Thymus (tissue), 11 donors: ENCODE measurements around the gene LRMDA. TPM values are rescaled to one million over a fixed set of nuclear protein-coding genes. Genes with fewer than 3 reads are reported as not detected.

Source experiments
- DNase-seq, 9 donors: peaks; one replicate each; pipeline ENCODE4 v3.0.0-alpha.2; 2013; ENCODE audit warnings: low spot score in 9 of 9, low read depth in 6 of 9, missing footprints in 1 of 9
- H3K27ac ChIP-seq, 2 donors: one replicate each; pipeline ENCODE4 v1.5.1; 2013; ENCODE audit warnings: control low read depth in 1 of 2, low read depth in 1 of 2, low read length in 1 of 2, mild to moderate bottlenecking in 1 of 2, moderate library complexity in 1 of 2
- H3K27me3 ChIP-seq, 2 donors: one replicate each; pipeline ENCODE4 v1.5.1; 2013; ENCODE audit warnings: low read length in 1 of 2; ENCODE audit not compliant: control insufficient read depth in 2 of 2, insufficient read depth in 1 of 2
- H3K36me3 ChIP-seq, 2 donors: one replicate each; pipeline ENCODE4 v1.5.1; 2013; ENCODE audit warnings: low read length in 1 of 2, mild to moderate bottlenecking in 1 of 2, moderate library complexity in 1 of 2; ENCODE audit not compliant: control insufficient read depth in 2 of 2, insufficient read depth in 2 of 2
- H3K4me1 ChIP-seq, 2 donors: one replicate each; pipeline ENCODE4 v1.5.1; 2013; ENCODE audit warnings: low read length in 2 of 2; ENCODE audit not compliant: control insufficient read depth in 2 of 2, insufficient read depth in 2 of 2
- H3K4me3 ChIP-seq, 2 donors: one replicate each; pipeline ENCODE4 v1.5.1; 2013; ENCODE audit warnings: low read length in 2 of 2, control low read depth in 1 of 2, mild to moderate bottlenecking in 1 of 2
- H3K9me3 ChIP-seq, 2 donors: one replicate each; pipeline ENCODE4 v1.5.1; 2013; ENCODE audit warnings: low read length in 1 of 2, mild to moderate bottlenecking in 1 of 2; ENCODE audit not compliant: control insufficient read depth in 2 of 2, insufficient read depth in 1 of 2
- WGBS: extraction: QIAGEN DNeasy Blood & Tissue Kit; methylation state at CpG from one replicate; pipeline ENCODE4 v1.1.7; 2013; 5-methylcytosine and 5-hydroxymethylcytosine counted together
- polyA plus RNA-seq: library from polyadenylated mRNA; stranded (reverse); fragments of 200-250 nt; gene quantifications from one replicate; pipeline ENCODE4 v1.2.3, GENCODE V29; 2013
- total RNA-seq: library from RNA; stranded (reverse); fragments of 120-200 nt; gene quantifications from one replicate; pipeline ENCODE4 v1.2.4, GENCODE V29; 2013
- donor health status: healthy.

The LRMDA gene
- total and polyA plus RNA-seq, 2 donors, result 2.5 to 4.6 TPM

DNA sequence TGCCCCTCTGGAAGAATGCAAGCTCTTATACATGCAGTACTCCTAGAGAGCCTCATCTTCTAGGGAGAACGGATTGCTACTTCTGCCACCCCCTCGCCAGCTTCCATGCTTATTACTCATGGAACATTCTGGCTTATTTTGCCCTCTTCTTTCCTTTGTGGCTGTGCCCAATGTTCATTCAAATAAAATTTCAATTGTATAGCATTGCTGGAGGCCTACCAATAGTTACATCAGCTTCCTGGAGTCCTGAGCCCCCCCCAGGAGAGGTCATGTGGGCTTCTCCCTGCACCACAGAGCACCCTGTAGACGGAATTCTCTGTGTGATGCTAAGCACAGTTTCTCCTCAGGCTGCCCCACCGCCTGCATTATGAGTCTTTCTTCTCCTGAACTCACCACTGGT lies 1112.2 kb downstream of the LRMDA start:
- Histone ChIP-seq H3K27me3 (no peaks in the 10 kb centered on the region), H3K4me1 (no peaks in the 10 kb centered on the region), H3K9me3 (no peaks in the 10 kb centered on the region), H3K36me3 (no peaks in the 10 kb centered on the region), H3K27ac (no peak overlapping the region), H3K4me3 (no peak overlapping the region)
- no peak for DNase-seq
- 92% methylated on average over 4 of the region's 4 CpGs for WGBS

DNA sequence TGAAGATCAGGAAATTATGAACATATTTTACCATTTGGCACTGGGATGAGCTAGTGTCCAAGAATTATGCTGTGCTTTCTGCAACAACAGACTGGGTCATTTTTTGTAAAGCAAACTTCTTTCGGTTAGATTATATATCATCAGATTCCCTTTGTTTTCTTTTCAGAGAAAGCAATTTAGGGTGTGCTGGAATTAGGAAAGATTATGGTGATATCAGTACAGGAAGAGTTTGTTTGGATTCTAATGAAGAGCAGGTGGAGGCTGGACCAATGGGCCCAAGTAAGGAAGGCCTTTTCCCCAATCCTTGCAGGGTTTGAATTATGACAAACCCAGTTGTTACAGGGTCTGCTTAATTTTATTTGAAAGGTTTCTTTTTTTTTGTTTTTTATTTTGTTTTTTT lies 1113.4 kb downstream of the LRMDA start:
- H3K4me3 ChIP-seq, result no peak overlapping the region
- H3K27ac ChIP-seq, result no peak overlapping the region
- 95% methylated on average over 1 of the region's 1 CpG for WGBS
- peaks cover 0 to 2% of the 10 kb centered on the region in 2 donors for H3K9me3 ChIP-seq
- no peaks in the 10 kb centered on the region for H3K4me1 ChIP-seq
- H3K27me3 ChIP-seq, result no peaks in the 10 kb centered on the region
- H3K36me3 ChIP-seq, result no peaks in the 10 kb centered on the region
- no peak for DNase-seq

DNA sequence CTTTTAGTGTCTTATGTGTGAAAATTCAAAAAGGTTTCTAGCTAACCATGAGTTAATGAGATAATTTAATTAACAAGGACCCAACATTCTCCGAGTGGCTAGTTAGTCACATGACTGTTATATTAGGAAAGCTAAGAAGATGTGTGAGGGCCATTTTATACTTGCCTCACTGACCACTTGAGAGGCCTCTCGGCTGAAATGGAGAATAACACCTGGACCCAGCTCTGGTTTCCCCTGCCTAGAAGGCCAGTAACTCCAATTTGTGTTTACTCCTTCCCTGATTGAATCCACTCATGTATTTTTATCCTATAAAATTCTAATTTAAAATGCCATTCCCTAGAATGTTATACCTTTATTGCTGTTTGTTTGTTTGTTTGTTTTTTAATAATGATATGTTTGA lies 1115.0 kb downstream of the LRMDA start:
- H3K4me3 ChIP-seq, result no peak overlapping the region
- 97% methylated on average over 2 of the region's 2 CpGs for WGBS
- DNase-seq, result no peak
- peaks cover 0 to 2% of the 10 kb centered on the region in 2 donors for H3K9me3 ChIP-seq
- no peaks in the 10 kb centered on the region for H3K27me3 ChIP-seq
- no peaks in the 10 kb centered on the region for H3K4me1 ChIP-seq
- no peaks in the 10 kb centered on the region for H3K36me3 ChIP-seq
- H3K27ac ChIP-seq, result no peak overlapping the region

DNA sequence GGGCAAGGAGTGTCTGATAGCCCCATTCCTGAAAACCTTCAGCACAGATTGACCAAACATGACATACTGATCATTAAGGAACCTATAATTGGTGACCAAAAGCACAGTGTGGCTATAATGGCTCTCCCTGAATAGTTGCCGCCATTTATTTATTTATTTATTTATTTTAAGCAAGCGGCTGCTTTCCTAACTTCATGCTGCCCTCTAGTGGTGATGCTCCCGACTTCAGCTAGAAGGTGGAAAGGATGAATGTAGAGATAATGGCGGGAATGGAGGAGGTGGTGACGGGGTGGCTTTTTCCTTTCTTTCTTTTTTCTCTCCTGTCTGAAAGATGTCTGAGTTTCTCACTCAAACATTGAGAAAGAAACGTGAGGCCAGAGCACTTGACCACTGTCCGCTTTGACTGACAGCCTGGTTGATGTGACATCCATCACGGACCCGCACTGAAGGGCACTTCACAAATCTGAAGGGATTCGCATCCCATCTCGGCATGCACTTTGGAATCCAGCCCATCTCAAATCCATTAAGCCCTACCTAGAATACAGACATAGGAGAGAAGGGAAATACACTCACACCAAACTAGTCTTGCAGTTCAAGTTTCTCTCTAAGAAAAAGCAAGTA lies 1116.0 kb downstream of the LRMDA start:
- no peaks in the 10 kb centered on the region for H3K27me3 ChIP-seq
- H3K4me1 ChIP-seq, result no peaks in the 10 kb centered on the region
- peaks cover 0 to 2% of the 10 kb centered on the region in 2 donors for H3K9me3 ChIP-seq
- H3K36me3 ChIP-seq, result no peaks in the 10 kb centered on the region
- no peak overlapping the region for H3K27ac ChIP-seq
- DNase-seq, result peak; percentile 14 to 74 (median 30)
- no peak overlapping the region for H3K4me3 ChIP-seq
- 45% methylated on average over 11 of the region's 11 CpGs for WGBS

DNA sequence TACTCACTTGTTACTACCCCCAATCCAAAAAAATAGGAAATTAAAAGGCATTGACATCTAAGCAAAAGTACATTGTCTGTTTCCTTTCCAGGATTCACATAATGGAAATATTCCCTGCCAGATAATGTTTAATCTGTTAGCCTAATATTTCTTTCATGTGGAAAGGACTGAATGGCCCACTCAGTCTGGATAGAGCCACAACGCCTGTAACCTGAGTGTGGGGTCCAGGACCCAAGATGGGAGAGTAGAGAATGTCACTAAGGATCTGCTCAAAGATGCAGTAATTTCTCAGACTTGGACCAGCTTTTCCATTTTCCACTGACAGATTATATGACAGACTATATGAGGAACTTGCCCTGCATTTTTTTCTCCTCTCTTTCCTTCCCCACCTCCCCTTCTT lies 1117.3 kb downstream of the LRMDA start:
- no peaks in the 10 kb centered on the region for H3K4me1 ChIP-seq
- no peaks in the 10 kb centered on the region for H3K36me3 ChIP-seq
- DNase-seq, result no peak
- H3K27ac ChIP-seq, result no peak overlapping the region
- H3K27me3 ChIP-seq, result no peaks in the 10 kb centered on the region
- H3K4me3 ChIP-seq, result no peak overlapping the region
- 94% methylated on average over 1 of the region's 1 CpG for WGBS
- peaks cover 0 to 2% of the 10 kb centered on the region in 2 donors for H3K9me3 ChIP-seq

DNA sequence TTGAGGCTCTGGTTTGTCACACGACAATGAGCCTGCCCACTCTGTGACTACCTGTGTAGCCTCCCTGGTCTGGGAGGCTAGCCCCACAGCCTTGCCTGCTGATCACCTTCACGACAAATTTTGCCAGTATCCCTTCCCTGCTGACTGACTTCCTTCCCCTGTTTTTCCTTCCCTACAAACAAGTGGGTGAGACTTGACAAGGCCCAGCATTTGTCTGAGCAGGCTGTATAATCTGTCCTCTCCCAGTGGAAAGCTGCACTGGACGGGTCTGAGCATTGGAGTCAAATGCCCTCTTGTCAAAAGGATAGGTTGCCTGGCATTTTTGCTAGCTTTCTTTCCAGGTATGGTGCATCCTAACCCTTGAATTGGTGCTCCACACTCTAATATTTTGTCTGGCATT lies 1117.7 kb downstream of the LRMDA start:
- Histone ChIP-seq H3K4me1 (no peaks in the 10 kb centered on the region), H3K4me3 (no peak overlapping the region), H3K27me3 (no peaks in the 10 kb centered on the region), H3K36me3 (no peaks in the 10 kb centered on the region), H3K9me3 (peaks cover 0 to 2% of the 10 kb centered on the region in 2 donors), H3K27ac (no peak overlapping the region)
- DNase-seq, result no peak
- WGBS, result 88% methylated on average over 3 of the region's 3 CpGs

DNA sequence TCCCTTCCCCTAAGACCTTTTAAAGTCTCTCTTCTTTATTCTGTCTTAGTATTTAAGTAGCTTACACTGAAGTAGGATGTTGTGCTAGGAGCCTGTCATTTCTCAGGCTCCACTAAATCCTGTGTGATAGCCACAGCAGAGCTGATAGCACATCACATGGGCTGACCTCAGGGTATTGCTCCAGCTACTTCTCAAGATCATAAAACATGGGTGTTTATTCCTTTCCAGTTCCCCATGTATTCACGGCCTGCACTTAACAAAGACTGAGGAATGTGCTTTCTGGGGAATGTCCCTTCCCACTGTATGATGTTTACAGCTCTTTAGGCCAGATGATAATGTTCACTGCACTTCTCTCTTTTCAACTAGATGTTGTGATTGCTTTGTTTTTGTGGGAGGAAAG lies 1119.4 kb downstream of the LRMDA start:
- H3K27me3 ChIP-seq, result no peaks in the 10 kb centered on the region
- DNase-seq, result no peak
- peaks cover 0 to 2% of the 10 kb centered on the region in 2 donors for H3K9me3 ChIP-seq
- H3K36me3 ChIP-seq, result no peaks in the 10 kb centered on the region
- no peak overlapping the region for H3K27ac ChIP-seq
- H3K4me3 ChIP-seq, result no peak overlapping the region
- H3K4me1 ChIP-seq, result no peaks in the 10 kb centered on the region
- 88% methylated on average over 1 of the region's 1 CpG for WGBS

DNA sequence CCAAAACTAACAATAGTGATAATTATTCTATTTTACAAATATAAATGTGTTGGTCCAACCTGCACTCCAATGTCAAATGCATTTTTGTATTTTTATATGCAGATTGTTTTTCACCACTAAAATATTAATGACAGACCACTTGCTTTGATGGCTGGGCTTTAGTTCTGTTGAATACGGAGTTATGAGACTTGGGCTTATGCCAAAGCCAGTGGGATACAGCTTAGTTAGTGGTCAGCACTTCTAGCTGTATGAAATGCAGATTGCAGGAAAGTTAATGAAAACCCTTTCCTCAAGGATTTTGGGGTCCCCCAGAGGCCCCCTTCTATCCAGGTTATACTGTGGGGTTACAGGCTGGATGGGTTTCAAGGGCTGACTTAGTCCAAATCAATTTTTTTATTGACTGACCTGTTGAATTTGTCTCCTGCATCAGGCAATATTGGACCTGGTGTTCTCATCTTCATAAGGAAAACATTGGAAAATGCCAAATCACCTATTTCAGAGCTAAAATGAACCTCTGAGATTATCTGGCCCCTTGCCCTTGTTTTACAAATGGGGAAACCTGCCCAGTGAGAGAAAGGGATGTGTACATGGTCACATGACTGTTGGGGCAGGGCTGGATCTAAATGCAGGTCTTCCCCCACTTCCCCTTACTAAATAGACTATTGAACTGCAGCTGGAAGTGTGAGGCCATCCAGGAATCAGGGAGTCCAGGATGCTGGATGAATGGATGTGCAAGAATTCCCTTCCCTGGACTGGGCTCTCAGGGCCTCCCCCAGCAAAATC lies 1120.9 kb downstream of the LRMDA start:
- no peak for DNase-seq
- Histone ChIP-seq H3K4me3 (no peak overlapping the region), H3K27me3 (no peaks in the 10 kb centered on the region), H3K27ac (no peak overlapping the region), H3K9me3 (peaks cover 0 to 2% of the 10 kb centered on the region in 2 donors), H3K36me3 (no peaks in the 10 kb centered on the region), H3K4me1 (no peaks in the 10 kb centered on the region)
- 91% methylated on average over 1 of the region's 1 CpG for WGBS

DNA sequence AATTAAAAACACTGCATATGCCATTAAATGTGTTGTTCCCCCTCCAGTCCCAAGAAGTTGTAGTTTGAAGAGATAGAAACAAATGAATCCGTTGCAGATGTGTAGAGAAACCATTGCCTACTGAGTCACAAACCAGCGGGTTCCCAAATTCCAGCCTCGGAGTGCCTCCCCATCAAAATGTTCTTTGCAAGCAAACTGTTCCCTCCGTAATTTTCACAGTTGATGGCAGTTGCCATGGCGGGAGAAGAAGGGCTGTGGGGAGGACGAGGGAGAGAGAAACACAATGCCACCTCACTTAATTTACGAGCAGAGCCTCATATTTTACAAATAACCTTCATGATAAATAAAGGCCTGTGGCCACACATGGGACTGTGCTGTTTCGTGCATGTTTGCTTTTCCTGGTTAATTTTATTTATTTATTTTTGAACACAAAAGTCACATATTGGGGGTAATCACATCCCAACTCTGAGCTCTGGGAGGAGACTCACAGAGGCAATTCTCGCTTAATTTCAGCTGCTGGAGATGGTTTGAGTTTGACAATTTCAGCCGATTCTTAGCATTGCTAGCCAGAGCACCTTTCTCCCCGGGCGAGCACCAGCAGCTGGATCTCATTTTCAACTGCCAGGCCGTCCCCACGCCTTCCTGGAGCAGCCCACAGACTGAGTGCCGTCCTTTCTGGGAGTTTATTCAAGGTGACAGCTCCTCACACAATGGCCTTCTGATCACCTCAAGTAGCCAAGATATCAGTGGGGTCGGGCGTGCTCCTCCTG lies 1122.0 kb downstream of the LRMDA start:
- Histone ChIP-seq H3K9me3 (peaks cover 0 to 2% of the 10 kb centered on the region in 2 donors), H3K36me3 (no peaks in the 10 kb centered on the region), H3K27me3 (no peaks in the 10 kb centered on the region), H3K4me3 (no peak overlapping the region), H3K27ac (no peak overlapping the region), H3K4me1 (no peaks in the 10 kb centered on the region)
- DNase-seq, result no peak
- WGBS, result 93% methylated on average over 17 of the region's 17 CpGs
